Measurements from ENCODE around the gene C19orf67.
"Not testable (repeated sequence)": the region's sequence is repeated elsewhere in the genome, so short reads cannot be mapped to it uniquely, and the experiment has no call there.

The C19orf67 gene

DNA sequence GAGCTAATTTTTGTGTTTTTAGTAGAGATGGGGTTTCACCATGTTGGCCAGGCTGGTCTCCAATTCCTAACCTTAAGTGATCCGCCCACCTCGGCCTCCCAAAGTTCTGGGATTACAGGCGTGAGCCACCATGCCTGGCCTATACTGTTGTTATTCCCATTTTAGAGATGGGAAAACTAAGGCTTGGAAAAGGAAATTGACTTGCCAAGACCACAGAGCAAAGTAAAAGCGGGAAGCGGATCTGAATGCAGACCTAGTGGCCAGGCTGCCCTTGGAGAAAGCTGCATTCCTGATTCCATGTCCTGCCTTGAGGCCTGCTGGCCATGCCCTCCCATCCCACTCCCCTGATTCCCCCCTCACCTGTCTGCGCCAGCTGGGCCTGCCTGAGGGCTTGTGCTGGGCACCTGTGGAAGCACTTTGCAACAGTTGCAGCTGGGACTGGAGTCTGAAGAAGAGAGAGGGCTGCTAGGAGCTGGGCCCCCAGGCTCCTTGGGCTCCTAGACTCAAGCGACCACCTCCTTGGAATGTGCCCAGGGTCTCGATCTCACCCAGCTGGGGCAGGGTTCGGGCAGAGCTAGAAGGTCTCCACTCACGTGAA lies 29.4 kb downstream of the C19orf67 start:
- no peak for DNase-seq (ENCODE audit: low read depth)

DNA sequence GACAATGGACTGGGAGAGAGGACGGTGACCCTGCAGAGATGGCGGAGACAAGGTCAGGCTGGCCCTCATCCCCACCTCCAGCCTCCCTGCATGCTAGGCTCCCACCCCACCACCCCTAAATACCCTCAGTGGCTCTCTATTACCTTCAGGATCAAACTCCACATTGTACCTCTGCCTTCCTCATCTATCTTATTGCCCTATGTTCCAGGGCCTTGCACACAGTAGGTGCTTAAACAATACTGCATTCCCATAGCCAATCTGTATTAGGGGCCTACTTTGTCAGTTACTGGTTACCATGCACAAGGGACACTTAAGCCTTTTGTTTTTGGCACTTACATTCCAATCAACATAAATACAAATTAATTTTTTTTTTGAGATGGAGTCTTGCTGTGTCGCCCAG lies 30.2 kb downstream of the C19orf67 start:
- no peak for DNase-seq (ENCODE audit: low read depth)

DNA sequence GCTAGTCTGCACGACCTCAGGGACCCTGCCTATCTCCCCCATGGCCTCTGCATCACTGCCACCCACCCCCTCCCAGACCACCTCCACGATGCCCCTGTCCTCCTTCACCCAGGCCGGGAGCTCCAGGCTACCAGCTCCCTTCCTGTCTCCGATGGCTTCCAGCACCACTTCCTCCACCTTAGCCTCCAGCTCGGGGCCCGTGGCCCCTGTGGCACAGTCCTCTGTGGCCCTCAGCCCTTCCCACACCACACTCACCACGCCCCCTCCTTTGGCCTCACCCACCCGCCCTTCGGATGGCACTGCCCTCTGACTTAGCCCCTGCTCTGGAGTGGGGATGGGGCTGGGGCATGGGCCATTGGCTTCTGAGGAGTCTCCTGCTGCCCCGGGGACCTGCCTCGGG lies 30.9 kb downstream of the C19orf67 start:
- DNase-seq (ENCODE audit: low read depth): no peak

DNA sequence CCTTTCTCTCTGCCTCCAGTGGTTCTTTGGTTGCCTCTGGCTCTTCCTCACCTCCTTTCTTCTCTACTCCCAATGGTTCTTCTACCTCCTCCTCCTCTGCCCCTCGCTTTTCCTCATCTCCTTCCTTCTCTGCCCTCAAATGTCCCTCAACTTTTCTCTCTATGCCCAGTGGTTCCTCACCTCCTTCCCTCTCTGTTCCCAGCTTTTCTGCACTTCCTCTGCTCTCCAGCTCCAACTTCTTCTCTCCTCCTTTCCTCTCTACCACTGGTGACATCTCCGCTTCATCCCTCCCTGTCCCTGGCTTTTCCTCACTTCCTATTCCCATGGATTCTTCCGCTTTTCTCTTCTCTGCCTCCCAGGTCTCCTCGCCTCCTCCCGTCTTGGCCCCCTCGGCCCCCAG lies 31.5 kb downstream of the C19orf67 start:
- no peak for DNase-seq (ENCODE audit: low read depth)

DNA sequence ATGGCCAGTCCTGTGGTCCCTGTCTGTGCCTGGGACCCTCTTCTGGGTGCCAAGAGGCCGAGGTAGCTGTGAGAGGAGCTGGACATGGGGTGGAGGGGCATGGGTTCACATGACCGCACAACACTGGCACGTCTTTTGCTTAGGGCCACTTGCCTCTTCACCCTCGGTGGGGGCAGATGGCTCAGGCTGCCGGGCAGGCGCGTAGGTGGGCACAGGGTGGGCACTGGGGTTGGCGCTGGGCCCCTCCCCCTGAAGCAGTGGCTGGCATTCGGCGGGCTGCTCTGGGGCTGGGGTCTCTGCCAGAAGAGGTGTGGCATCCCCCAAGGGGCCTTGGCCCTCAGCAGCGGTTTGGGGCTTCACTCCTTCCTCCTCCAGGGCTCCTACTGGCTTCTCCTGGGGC lies 32.1 kb downstream of the C19orf67 start:
- DNase-seq (ENCODE audit: low read depth): no peak

DNA sequence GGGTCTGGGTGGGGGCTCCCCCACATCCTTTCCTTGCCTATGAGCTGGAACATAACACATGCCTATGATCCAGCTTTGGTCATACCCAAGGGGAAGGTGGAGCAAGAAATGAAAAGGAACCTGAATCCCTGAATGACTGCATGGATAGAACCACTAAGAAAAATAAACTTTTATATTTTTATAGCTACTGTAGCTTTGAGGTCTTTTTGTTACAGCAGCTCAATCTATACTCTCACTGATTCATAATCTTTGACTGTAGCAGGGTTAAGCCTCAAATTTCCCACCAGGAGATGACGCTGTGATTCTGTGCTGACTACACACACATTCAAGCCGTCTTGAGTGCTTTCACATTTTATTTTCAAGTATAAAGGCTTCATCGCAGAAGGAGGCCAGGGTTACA lies 32.6 kb downstream of the C19orf67 start:
- DNase-seq (ENCODE audit: low read depth): no peak

DNA sequence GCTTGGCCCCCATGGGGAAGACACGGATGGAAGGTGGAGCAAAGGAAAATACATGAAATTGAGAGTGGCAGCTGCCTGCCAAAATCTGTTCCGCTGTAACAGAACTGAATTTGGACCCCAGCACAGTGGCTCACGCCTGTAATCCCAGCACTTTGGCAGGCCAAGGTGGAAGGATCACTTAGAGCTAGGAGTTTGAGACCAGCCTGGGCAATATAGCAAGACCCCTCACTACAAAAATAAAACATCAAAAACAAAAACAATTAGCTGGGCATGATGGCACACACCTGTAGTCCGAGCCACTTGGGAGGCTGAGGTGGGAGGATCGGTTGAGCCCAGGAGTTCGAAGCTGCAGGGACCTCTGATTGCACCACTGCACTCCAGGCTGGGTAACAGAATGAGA lies 33.1 kb downstream of the C19orf67 start:
- DNase-seq (ENCODE audit: low read depth): no peak

DNA sequence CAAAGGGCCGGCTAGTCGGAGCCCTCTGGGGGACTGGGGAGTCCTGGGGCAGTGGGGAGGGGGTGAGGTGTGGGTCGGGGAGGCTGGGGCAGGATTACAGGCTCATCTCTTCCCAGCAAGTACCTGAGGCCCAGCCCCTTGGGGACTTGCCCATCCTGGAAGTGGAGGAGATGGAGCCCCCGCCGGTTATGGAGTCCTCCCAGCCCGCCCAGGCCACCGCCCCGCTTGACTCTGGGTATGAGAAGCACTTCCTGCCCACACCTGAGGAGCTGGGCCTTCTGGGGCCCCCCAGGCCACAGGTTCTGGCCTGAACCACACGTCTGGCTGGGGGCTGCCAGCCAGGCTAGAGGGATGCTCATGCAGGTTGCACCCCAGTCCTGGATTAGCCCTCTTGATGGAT lies 33.6 kb downstream of the C19orf67 start:
- no peak for DNase-seq (ENCODE audit: low read depth)

DNA sequence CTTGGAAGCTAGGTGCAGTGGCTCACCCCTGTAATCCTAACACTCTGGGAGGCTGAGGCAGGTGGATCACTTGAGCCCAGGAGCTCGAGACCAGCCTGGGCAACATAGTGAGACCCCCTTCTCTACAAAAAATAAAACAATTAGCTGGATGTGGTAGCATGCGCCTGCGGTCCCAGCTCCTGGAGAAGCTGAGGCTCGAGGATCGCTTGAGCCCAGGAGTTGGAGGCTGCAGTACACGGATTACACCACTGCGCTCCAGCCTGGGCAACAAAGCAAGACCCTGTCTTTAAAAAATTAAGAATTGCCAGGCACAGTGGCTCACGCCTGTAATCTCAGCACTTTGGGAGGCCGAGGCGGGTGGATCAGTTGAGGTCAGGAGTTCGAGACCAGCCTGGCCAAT lies 34.6 kb downstream of the C19orf67 start:
- not testable (repeated sequence) for DNase-seq (ENCODE audit: low read depth)

DNA sequence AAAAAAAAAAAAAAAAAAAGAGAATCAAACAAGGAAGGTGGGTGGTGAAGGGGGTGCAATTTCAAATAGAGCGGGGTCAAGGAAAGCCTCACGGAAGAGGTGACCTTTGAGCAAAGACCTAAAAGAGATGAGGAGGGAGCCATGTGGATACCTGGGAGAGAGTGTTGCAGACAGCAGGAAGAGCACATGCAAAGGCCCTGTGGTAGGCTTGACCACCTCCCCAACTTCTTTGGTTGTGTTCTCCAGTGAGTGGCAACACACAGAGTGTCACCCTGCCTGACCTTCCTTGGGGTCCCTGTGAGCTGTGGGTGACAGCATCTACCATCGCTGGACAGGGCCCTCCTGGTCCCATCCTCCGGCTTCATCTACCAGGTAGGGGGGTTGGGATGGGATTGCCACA lies 35.1 kb downstream of the C19orf67 start:
- DNase-seq (ENCODE audit: low read depth): no peak

DNA sequence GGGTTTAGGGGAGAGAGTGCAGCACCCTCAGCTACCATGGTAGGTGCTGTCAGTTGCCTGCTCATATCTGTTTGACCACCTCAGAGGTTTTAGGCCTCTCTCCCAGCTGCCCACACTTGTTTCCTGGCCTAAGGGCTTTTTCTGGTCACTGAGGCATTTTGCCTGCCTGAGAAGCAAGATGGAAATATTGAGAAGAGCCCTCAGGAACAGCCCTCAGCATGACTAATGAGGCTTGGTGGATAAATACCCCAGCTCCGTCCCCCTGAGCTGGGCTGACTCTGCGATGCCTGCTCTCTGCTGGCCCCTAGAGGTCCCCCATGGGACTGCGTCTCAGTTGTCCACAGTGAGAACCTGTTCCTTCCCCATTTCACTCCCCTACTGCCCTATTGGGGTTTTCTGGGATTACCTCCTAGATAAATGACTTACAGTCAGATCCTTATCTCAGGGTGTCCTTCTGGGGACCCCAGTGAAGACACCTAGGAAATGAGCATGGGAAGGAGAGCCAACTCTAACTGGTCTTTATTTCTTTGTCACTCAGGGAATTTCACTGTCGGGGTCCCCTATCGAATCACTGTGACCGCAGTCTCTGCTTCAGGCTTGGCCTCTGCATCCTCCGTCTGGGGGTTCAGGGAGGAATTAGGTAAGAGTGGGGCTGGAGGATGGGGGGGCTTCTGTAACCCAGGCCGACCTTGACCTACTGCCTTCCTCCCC lies 37.0 kb downstream of the C19orf67 start:
- no peak for DNase-seq (ENCODE audit: low read depth)

DNA sequence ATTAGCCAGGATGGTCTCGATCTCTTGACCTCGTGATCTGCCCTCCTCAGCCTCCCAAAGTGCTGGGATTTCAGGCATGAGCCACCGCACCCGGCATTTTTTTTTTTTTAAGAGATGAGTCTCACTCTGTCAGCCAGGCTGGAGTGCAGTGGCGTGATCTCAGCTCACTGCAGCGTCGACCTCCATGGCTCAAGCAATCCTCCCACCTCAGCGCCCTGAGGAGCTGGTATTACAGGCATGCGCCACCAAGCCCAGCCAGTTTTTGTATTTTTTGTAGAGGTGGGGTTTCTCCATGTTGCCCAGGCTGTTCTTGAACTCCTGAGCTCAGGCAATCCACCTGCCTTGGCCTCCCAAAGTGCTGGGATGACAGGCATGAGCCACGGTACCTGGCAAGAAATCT lies 37.7 kb downstream of the C19orf67 start:
- DNase-seq (ENCODE audit: low read depth): not testable (repeated sequence)

DNA sequence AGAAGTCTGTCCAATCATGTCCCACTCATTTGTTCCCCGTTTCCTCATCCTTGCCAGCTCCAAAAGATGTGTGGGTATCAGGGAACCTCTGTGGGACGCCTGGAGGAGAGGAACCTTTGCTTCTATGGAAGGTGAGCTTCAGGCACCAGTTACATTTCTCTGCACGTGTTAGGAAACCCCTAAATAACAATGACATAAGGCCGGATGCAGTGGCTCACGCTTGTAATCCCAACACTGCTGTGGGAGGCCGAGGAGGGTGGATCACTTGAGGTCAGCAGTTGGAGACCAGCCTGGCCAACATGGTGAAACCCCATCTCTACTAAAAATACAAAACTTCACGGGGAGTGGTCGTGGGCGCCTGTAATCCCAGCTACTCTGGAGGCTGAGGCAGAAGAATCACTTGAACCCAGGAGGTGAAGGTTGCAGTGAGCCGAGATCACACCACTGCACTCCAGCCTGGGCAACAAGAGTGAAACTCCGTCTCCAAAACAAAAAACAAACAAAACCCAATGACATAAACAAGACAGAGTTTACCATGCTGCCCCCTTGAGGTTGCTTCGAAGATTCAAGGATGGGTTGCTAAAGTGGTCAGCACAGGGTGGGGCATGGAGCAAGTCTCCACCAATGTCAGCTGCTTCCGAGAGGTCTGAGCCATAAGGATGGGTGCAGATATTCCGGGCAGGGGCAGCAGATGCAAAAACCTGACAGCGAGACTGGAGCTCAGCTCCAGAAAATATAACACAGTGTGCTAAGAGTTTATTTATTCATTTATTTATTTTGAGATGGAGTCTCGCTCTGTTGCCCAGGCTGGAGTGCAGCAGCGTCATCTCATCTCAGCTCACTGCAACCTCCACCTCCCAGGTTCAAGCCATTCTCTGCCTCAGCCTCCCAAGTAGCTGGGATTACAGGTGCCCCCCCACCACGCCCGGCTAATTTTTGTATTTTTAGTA lies 42.6 kb downstream of the C19orf67 start:
- DNase-seq (ENCODE audit: low read depth): peak; percentile 75

DNA sequence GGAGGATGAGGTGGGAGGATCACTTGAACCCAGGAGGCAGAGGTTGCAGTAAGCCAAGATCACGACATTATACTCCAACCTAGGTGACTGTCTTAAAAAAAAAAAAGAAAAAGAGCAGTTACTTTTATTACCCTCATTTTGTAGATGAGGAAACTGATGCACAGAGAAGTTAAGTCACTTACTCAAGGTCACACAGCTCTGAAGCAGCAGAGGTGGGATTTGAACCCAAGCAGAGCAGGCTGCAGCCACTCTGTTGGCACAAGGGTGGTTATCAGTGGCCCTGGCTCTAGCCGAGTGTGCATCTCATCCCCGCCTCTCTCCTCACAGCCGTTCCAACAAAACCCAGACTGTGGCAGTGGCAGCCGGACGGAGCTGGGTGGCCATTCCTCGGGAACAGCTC lies 46.4 kb downstream of the C19orf67 start:
- no peak for DNase-seq (ENCODE audit: low read depth)

DNA sequence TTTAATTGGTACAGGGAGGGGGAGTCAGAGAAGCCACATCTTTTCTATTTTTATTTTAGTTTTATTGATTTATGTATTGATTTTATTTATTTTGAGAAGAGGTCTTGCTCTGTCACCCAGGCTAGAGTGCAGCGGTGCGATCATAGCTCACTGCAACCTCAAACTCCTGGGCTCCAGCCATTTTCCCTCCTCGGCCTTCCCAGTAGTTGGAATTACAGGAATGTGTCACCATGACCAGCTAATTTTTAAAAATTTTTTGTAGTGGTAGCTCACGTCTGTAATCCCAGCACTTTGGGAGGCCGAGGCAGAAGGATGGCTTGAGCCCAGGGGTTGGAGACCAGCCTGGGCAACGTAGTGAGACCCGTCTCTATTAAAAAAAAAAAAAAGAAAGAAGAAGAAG lies 49.9 kb downstream of the C19orf67 start:
- DNase-seq (ENCODE audit: low read depth): peak; percentile 41

DNA sequence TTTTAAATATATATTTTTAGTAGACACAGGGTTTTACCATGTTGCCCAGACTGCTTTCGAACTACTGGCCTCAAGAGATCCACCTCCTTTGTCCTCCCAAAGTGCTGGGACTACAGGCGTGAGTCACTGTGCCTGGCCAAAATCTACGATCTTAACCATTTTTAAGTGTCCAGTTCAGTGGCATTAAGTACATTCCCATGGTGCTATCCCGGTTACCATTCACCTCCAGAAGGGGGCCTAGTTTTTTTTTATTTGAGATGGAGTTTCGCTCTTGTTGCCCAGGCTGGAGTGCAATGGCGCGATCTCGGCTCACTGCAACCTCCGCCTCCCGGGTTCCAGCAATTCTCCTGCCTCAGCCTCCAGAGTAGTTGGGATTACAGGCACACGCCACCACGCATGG lies 50.4 kb downstream of the C19orf67 start:
- DNase-seq (ENCODE audit: low read depth): not testable (repeated sequence)

DNA sequence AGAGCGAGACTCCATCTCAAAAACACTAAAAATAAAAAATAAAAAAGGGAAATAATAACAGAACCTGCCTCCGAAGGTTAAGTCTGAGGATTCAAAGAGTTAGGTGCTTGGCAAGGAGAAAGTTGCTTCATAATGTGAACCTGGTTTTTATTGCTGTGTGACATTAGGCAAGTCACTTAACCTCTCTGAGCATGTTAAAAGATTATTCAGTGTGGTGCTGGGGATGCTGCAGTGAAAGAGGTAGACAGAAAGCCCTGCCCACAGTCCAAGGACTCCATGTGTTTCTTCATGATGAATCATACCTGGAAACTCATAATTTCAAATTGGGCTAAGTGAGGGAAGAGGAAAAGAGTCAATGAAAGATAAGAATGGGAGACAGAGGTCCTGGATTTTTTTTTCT lies 51.6 kb downstream of the C19orf67 start:
- DNase-seq (ENCODE audit: low read depth): no peak

DNA sequence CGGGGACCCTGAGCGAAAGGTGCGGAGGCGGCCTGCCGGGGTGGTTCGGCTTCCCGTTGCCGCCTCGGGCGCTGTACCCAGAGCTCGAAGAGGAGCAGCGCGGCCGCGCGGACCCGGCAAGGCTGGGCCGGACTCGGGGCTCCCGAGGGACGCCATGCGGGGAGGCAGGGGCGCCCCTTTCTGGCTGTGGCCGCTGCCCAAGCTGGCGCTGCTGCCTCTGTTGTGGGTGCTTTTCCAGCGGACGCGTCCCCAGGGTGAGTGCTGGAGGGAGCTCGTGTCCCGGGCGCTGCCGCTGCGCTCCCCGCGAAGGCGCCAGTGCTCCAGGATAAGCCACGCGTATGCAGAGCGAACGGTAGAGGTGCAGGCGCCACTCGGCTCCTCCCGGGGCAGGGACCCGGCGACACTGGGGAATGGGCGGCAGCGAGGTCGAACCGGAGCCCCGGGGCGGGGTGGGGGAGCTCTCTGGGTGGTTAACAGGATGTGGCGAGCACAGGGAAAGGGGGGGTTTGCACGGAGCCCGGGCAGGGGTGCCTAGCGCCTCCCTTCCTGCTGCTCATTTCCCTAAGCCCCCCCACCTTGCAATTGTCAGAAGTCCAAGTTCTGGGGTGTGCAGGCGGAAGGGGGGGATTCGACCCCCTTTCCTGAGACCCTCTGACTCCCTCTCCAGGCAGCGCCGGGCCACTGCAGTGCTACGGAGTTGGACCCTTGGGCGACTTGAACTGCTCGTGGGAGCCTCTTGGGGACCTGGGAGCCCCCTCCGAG lies 53.7 kb downstream of the C19orf67 start, which contains the start of gene IL27RA:
Gene IL27RA, plus strand, starts transcription at position 44 of the 762 bp plus-strand sequence. Its CDS starts 111 bp downstream, at position 155.
- DNase-seq (ENCODE audit: low read depth): peak; percentile 24
